Astrocyte (in vitro differentiated cells and primary cell): ENCODE data around the gene MBTD1. TPM values are rescaled to one million over a fixed set of nuclear protein-coding genes. Genes with fewer than 3 reads are reported as not detected.

Experiments
- DNase-seq: peaks from one replicate; pipeline ENCODE4 v3.0.0-alpha.2; 2010; ENCODE audit warnings: low read depth
- FAIRE-seq: peaks from 2 replicates; lab custom pipeline; 2011; peaks lifted over from hg19 to GRCh38; lab: Jason Lieb, UNC
- H2AFZ ChIP-seq: 2 replicates; pipeline ENCODE4 v1.6.0; 2012; ENCODE audit warnings: low read depth, low read length, inconsistent platforms
- H3K27ac ChIP-seq: 2 replicates; pipeline ENCODE4 v1.5.1; 2011; ENCODE audit warnings: low read depth, low read length, inconsistent platforms
- H3K27me3 ChIP-seq: 2 replicates; pipeline ENCODE4 v1.6.0; 2011; ENCODE audit warnings: low read length, inconsistent platforms; ENCODE audit not compliant: insufficient read depth
- H3K36me3 ChIP-seq: 2 replicates; pipeline ENCODE4 v1.5.1; 2011; ENCODE audit warnings: low read length, inconsistent platforms; ENCODE audit not compliant: insufficient read depth
- H3K4me1 ChIP-seq: 2 replicates; pipeline ENCODE4 v1.5.1; 2011; ENCODE audit warnings: low read length, inconsistent platforms; ENCODE audit not compliant: insufficient read depth
- H3K4me2 ChIP-seq: 2 replicates; pipeline ENCODE4 v1.6.0; 2012; ENCODE audit warnings: low read length, inconsistent platforms
- H3K4me3 ChIP-seq: 2 replicates; pipeline ENCODE4 v1.5.1; 2011; ENCODE audit warnings: low read depth, mild to moderate bottlenecking, low read length, inconsistent platforms; ENCODE audit not compliant: insufficient read depth
- H3K79me2 ChIP-seq: 2 replicates; pipeline ENCODE4 v1.6.0; 2012; ENCODE audit warnings: mild to moderate bottlenecking, low read length, inconsistent platforms; ENCODE audit not compliant: insufficient read depth
- H3K9ac ChIP-seq: 2 replicates; pipeline ENCODE4 v1.6.0; 2012; ENCODE audit warnings: mild to moderate bottlenecking, low read length, inconsistent platforms
- H3K9me3 ChIP-seq: 2 replicates; pipeline ENCODE4 v1.5.1; 2012; ENCODE audit warnings: low read depth, mild to moderate bottlenecking, low read length, inconsistent platforms; ENCODE audit not compliant: insufficient read depth
- H4K20me1 ChIP-seq: 2 replicates; pipeline ENCODE4 v1.6.0; 2012; ENCODE audit warnings: low read length, inconsistent platforms; ENCODE audit not compliant: insufficient read depth
- H3K27ac Mint-ChIP-seq: one replicate; pipeline ENCODE4 v1.8.0; 2021; ENCODE audit warnings: mild to moderate bottlenecking, mixed read lengths; ENCODE audit not compliant: unreplicated experiment
- H3K27me3 Mint-ChIP-seq: one replicate; pipeline ENCODE4 v1.8.0; 2021; ENCODE audit warnings: low read depth, mixed read lengths; ENCODE audit not compliant: unreplicated experiment
- H3K36me3 Mint-ChIP-seq: one replicate; pipeline ENCODE4 v1.8.0; 2021; ENCODE audit warnings: low read depth, mixed read lengths; ENCODE audit not compliant: unreplicated experiment
- H3K4me1 Mint-ChIP-seq: one replicate; pipeline ENCODE4 v1.8.0; 2021; ENCODE audit warnings: low read depth, mixed read lengths; ENCODE audit not compliant: unreplicated experiment
- H3K4me3 Mint-ChIP-seq: one replicate; pipeline ENCODE4 v1.8.0; 2021; ENCODE audit warnings: mild to moderate bottlenecking, moderate library complexity, mixed read lengths; ENCODE audit not compliant: unreplicated experiment
- H3K9me3 Mint-ChIP-seq: one replicate; pipeline ENCODE4 v1.8.0; 2021; ENCODE audit warnings: mild to moderate bottlenecking, mixed read lengths; ENCODE audit not compliant: unreplicated experiment
- EZH2 ChIP-seq: IDR thresholded peaks from 2 replicates; pipeline ENCODE4 v1.6.1; 2012; ENCODE audit warnings: mild to moderate bottlenecking, low read length, inconsistent platforms; ENCODE audit not compliant: insufficient read depth
- total RNA-seq: library from RNA; stranded (reverse); gene quantifications from 2 replicates; pipeline ENCODE4 v1.2.1, GENCODE V29; 2021
- TF ChIP-seq, protein P1 (sequence below): IDR thresholded peaks from 2 replicates; pipeline ENCODE4 v1.5.1; 2011; ENCODE audit warnings: low read depth, mild to moderate bottlenecking, inconsistent platforms, low read length, moderate library complexity; ENCODE audit not compliant: insufficient read depth

The MBTD1 gene
- total RNA-seq, 1 donor from 2014 or later = 11.1 TPM

DNA sequence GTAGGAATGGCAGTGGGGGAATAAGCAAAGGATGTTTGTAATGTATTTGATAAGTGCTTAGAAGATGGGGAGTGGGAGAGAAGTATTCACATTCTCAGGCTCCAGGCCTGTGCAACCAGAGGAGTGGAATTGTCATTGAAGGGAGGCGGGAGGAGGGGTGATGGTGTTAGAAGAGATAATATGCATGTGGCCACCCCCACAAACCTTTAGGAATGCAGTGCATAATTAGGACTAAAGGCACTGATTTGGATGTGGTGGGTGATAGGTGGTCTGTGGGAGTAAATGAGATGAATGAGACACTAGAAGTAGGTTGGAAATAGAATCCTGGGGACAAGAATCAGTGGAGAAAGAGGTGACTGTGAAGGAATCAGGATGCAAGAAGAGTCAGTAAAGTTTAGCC lies 27.6 kb upstream of the MBTD1 start:
- Mint-ChIP-seq H3K36me3 (peaks cover 10% of the 10 kb centered on the region), H3K9me3 (no peaks in the 10 kb centered on the region), H3K27me3 (no peaks in the 10 kb centered on the region), H3K27ac (no peak overlapping the region), H3K4me1 (peaks cover 6% of the 10 kb centered on the region), H3K4me3 (no peak overlapping the region)
- H3K9me3 ChIP-seq = no peaks in the 10 kb centered on the region
- H4K20me1 ChIP-seq = peaks cover 15% of the 10 kb centered on the region
- H3K4me1 ChIP-seq = no peaks in the 10 kb centered on the region
- TF ChIP-seq EZH2 = no peak
- TF ChIP-seq, protein P1, sequence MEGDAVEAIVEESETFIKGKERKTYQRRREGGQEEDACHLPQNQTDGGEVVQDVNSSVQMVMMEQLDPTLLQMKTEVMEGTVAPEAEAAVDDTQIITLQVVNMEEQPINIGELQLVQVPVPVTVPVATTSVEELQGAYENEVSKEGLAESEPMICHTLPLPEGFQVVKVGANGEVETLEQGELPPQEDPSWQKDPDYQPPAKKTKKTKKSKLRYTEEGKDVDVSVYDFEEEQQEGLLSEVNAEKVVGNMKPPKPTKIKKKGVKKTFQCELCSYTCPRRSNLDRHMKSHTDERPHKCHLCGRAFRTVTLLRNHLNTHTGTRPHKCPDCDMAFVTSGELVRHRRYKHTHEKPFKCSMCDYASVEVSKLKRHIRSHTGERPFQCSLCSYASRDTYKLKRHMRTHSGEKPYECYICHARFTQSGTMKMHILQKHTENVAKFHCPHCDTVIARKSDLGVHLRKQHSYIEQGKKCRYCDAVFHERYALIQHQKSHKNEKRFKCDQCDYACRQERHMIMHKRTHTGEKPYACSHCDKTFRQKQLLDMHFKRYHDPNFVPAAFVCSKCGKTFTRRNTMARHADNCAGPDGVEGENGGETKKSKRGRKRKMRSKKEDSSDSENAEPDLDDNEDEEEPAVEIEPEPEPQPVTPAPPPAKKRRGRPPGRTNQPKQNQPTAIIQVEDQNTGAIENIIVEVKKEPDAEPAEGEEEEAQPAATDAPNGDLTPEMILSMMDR = no peak
- H3K27me3 ChIP-seq = no peaks in the 10 kb centered on the region
- H3K27ac ChIP-seq = no peak overlapping the region
- H3K4me3 ChIP-seq = no peak overlapping the region
- FAIRE-seq (no peak), DNase-seq (no peak)
- H3K4me2 ChIP-seq = no peak overlapping the region
- H2AFZ ChIP-seq = no peak overlapping the region
- H3K36me3 ChIP-seq = peaks cover 34% of the 10 kb centered on the region
- no peaks in the 10 kb centered on the region for H3K79me2 ChIP-seq
- no peak overlapping the region for H3K9ac ChIP-seq

DNA sequence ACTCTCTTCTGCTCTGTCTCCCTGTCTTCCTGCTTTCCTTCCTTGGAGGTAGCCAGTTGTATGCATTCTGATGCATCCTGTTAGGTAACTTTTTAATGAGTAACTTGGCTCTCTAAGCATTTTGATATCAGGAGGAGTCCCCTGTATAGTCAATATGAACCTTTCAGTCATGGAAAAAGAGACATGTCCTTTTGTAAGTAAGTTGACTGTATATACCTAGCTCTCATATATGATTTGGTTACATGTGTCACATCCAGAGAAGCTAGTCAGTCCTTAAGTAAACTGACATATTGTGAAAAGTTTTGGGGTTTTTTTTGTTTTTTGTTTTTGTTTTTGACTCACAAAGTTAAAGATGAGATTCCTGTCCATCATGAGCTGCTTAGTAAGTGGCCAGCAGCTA lies 19.3 kb upstream of the MBTD1 start:
- Histone ChIP-seq H3K36me3 (peaks cover 34% of the 10 kb centered on the region), H3K4me2 (no peak overlapping the region), H3K79me2 (peaks cover 2% of the 10 kb centered on the region), H2AFZ (no peak overlapping the region), H3K4me1 (peaks cover 11% of the 10 kb centered on the region), H3K9ac (no peak overlapping the region), H3K27me3 (no peaks in the 10 kb centered on the region), H3K27ac (no peak overlapping the region), H4K20me1 (peaks cover 22% of the 10 kb centered on the region), H3K4me3 (no peak overlapping the region), H3K9me3 (no peaks in the 10 kb centered on the region)
- H3K4me1 Mint-ChIP-seq = peaks cover 5% of the 10 kb centered on the region
- no peak for TF ChIP-seq EZH2
- TF ChIP-seq, protein P1 = no peak
- H3K27me3 Mint-ChIP-seq = no peaks in the 10 kb centered on the region
- H3K9me3 Mint-ChIP-seq = no peaks in the 10 kb centered on the region
- H3K4me3 Mint-ChIP-seq = no peak overlapping the region
- H3K36me3 Mint-ChIP-seq = peaks cover 16% of the 10 kb centered on the region
- no peak for DNase-seq
- H3K27ac Mint-ChIP-seq = no peak overlapping the region
- no peak for FAIRE-seq

DNA sequence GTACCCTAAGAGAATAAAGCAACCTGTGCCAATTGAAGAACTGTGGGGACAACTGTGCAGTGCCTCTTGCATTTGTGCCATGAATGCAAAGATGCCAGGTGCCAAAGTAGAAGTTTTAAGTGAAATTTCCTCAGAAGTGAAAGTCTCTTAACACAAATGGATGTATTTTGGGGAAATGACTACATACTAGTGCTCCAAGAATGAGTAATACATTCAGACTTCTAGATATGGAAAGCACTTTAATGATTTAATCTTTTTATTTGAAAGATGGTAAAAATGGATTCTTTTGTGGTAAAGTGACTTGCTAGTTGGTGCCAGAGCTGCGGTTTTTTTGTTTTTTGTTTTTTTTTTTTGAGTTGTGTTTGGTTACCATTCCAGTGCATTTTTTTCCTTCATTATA lies 15.5 kb upstream of the MBTD1 start:
- Histone ChIP-seq H3K4me3 (no peak overlapping the region), H3K9me3 (no peaks in the 10 kb centered on the region), H2AFZ (no peak overlapping the region), H3K27ac (peak overlapping the region; percentile 29), H3K27me3 (no peaks in the 10 kb centered on the region), H3K9ac (no peak overlapping the region), H3K4me2 (peak overlapping the region; percentile 69), H3K4me1 (peaks cover 11% of the 10 kb centered on the region), H4K20me1 (peaks cover 41% of the 10 kb centered on the region), H3K36me3 (peaks cover 42% of the 10 kb centered on the region), H3K79me2 (peaks cover 23% of the 10 kb centered on the region)
- Mint-ChIP-seq H3K4me1 (peaks cover 5% of the 10 kb centered on the region), H3K27me3 (no peaks in the 10 kb centered on the region), H3K4me3 (no peak overlapping the region), H3K9me3 (no peaks in the 10 kb centered on the region), H3K36me3 (peaks cover 11% of the 10 kb centered on the region), H3K27ac (no peak overlapping the region)
- no peak for TF ChIP-seq EZH2
- TF ChIP-seq, protein P1 = no peak
- peak; percentile 34 for FAIRE-seq
- DNase-seq = peak; percentile 87
